22Rv1 (cell line): ENCODE results near the gene VENTX.

Experiments
- ZFX ChIP-seq: fragments of 450-650 bp; IDR thresholded peaks from 2 replicates; pipeline ENCODE4 v1.6.1; 2017; ENCODE audit warnings: antibody characterized with exemption, borderline replicate concordance
- TF ChIP-seq, protein P1 (sequence below): fragments of 450-650 bp; IDR thresholded peaks from 2 replicates; pipeline ENCODE4 v1.5.1; 2017; ENCODE audit warnings: mild to moderate bottlenecking

DNA sequence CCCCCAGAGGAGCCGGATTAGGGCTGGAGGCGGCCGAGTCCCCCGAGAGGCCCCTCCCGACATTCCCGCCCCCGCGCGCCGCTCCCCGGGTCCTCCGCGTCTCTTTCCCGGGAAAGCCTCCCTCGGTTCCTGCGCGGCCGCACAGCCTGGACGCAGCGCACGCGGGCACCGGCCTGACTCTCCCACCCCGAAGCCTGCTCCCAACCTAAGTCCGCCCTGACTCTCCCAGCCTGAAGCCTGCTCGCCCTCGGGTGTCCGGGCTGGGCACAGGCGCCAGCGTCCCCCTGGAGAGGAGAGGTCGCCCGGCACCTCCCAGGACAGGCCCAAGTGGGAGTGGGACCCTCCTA lies 441 bp upstream of the VENTX start:
- TF ChIP-seq, protein P1, sequence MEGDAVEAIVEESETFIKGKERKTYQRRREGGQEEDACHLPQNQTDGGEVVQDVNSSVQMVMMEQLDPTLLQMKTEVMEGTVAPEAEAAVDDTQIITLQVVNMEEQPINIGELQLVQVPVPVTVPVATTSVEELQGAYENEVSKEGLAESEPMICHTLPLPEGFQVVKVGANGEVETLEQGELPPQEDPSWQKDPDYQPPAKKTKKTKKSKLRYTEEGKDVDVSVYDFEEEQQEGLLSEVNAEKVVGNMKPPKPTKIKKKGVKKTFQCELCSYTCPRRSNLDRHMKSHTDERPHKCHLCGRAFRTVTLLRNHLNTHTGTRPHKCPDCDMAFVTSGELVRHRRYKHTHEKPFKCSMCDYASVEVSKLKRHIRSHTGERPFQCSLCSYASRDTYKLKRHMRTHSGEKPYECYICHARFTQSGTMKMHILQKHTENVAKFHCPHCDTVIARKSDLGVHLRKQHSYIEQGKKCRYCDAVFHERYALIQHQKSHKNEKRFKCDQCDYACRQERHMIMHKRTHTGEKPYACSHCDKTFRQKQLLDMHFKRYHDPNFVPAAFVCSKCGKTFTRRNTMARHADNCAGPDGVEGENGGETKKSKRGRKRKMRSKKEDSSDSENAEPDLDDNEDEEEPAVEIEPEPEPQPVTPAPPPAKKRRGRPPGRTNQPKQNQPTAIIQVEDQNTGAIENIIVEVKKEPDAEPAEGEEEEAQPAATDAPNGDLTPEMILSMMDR, result no peak
- TF ChIP-seq ZFX, result no peak
